ENCODE measurements around the gene HHATL. TPM values are rescaled to one million over a fixed set of nuclear protein-coding genes. Genes with fewer than 3 reads are reported as not detected.

The HHATL gene
- total RNA-seq, 1 experiment from 2014 or later, result not detected

- ChIA-PET CTCF (no interaction called here), POLR2A (ENCODE audit: low non-redundant PET) (no interaction called here)
- Histone ChIP-seq H3K27me3 (replicated peaks; ENCODE audit: insufficient read depth, low read depth, low read length, poor library complexity) (no peaks in the 10 kb centered on the region), H3K4me1 (ENCODE audit: insufficient read depth, low read length, poor library complexity, severe bottlenecking) (no peaks in the 10 kb centered on the region), H3K36me3 (ENCODE audit: insufficient read depth, low read length, poor library complexity, severe bottlenecking) (no peaks in the 10 kb centered on the region), H3K27ac (ENCODE audit: low read depth, low read length, poor library complexity, severe bottlenecking) (no peak overlapping the region), H3K9me3 (ENCODE audit: low read depth, low read length, poor library complexity, severe bottlenecking) (no peaks in the 10 kb centered on the region), H3K4me3 (ENCODE audit: low read depth, low read length, poor library complexity, severe bottlenecking) (no peak overlapping the region)
- no TSS peak for BruUV-seq (replicated peaks)
- intact Hi-C loops (cut with micrococcal nuclease; ENCODE audit: unreplicated experiment), result no loop called here
- TF ChIP-seq CTCF (conservative IDR thresholded peaks at IDR 0.05; ENCODE audit: low read depth, low read length) (no peak), EZH2 (IDR thresholded peaks at IDR 0.05; ENCODE audit: borderline replicate concordance, low read depth, low read length, poor library complexity, severe bottlenecking) (no peak)
- no peak for DNase-seq (ENCODE audit: low spot score)
Observed at GRCh38 chr3:42686832-42687650, 15.6 kb downstream of the HHATL start.

- ChIA-PET POLR2A (ENCODE audit: low non-redundant PET) (no interaction called here), CTCF (no interaction called here)
- no TSS peak for BruUV-seq (replicated peaks)
- Histone ChIP-seq H3K36me3 (ENCODE audit: insufficient read depth, low read length, poor library complexity, severe bottlenecking) (no peaks in the 10 kb centered on the region), H3K4me1 (ENCODE audit: insufficient read depth, low read length, poor library complexity, severe bottlenecking) (no peaks in the 10 kb centered on the region), H3K4me3 (ENCODE audit: low read depth, low read length, poor library complexity, severe bottlenecking) (no peak overlapping the region), H3K27ac (ENCODE audit: low read depth, low read length, poor library complexity, severe bottlenecking) (no peak overlapping the region), H3K9me3 (ENCODE audit: low read depth, low read length, poor library complexity, severe bottlenecking) (no peaks in the 10 kb centered on the region), H3K27me3 (replicated peaks; ENCODE audit: insufficient read depth, low read depth, low read length, poor library complexity) (no peaks in the 10 kb centered on the region)
- no peak for DNase-seq (ENCODE audit: low spot score)
- intact Hi-C loops (cut with micrococcal nuclease; ENCODE audit: unreplicated experiment), result no loop called here
- no peak for TF ChIP-seq EZH2 (IDR thresholded peaks at IDR 0.05; ENCODE audit: borderline replicate concordance, low read depth, low read length, poor library complexity, severe bottlenecking)
- no peak for TF ChIP-seq CTCF (conservative IDR thresholded peaks at IDR 0.05; ENCODE audit: low read depth, low read length)
Observed at GRCh38 chr3:42685891-42686820, 16.4 kb downstream of the HHATL start.

- POLR2A ChIA-PET (ENCODE audit: low non-redundant PET), result no interaction called here
- H3K4me3 ChIP-seq (ENCODE audit: low read depth, low read length, poor library complexity, severe bottlenecking), result no peak within 1 kb of the TSS
- no peaks in the 10 kb centered on the region for H3K4me1 ChIP-seq (ENCODE audit: insufficient read depth, low read length, poor library complexity, severe bottlenecking)
- no peaks in the 10 kb centered on the region for H3K36me3 ChIP-seq (ENCODE audit: insufficient read depth, low read length, poor library complexity, severe bottlenecking)
- BruUV-seq (replicated peaks), result no TSS peak
- no peak within 1 kb of the TSS for H3K27ac ChIP-seq (ENCODE audit: low read depth, low read length, poor library complexity, severe bottlenecking)
- no peak for TF ChIP-seq EZH2 (IDR thresholded peaks at IDR 0.05; ENCODE audit: borderline replicate concordance, low read depth, low read length, poor library complexity, severe bottlenecking)
- TF ChIP-seq CTCF (conservative IDR thresholded peaks at IDR 0.05; ENCODE audit: low read depth, low read length), result no peak
- intact Hi-C loops (cut with micrococcal nuclease; ENCODE audit: unreplicated experiment), result no loop called here
- no peak for DNase-seq (ENCODE audit: low spot score)
- H3K27me3 ChIP-seq (replicated peaks; ENCODE audit: insufficient read depth, low read depth, low read length, poor library complexity), result no peaks in the 10 kb centered on the region
- CTCF ChIA-PET, result no interaction called here
- H3K9me3 ChIP-seq (ENCODE audit: low read depth, low read length, poor library complexity, severe bottlenecking), result no peaks in the 10 kb centered on the region
Observed at GRCh38 chr3:42685363-42685881, 17.2 kb downstream of the HHATL start, which contains the start of gene KLHL40. Gene KLHL40 (plus strand): TSS chr3:42685537. CDS start chr3:42685619, 82 bp downstream.
